Measurements from ENCODE around the gene EXOC3L4.
A peak's percentile ranks its signal among the peaks of the same experiment; 100 is the strongest.

EXOC3L4 gene

DNA sequence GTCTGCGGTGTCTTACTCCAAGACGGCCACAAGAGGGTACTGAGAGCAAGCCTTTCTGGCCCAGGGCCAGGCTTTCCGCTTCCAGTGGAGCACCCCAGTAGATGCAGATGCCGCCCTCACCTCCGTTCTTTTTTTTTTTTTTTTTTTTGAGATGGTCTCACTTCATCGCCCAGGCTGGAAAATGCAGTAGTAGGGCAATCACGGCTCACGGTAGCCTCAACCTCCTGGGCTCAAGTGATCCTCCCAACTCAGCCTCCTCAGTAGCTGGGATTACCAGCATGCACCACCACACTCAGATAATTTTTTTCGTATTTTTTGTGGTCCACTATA is 16.1 kb upstream of the EXOC3L4 start:
- no peak for DNase-seq (ENCODE audit: low read depth)
- TF ChIP-seq, protein P1, sequence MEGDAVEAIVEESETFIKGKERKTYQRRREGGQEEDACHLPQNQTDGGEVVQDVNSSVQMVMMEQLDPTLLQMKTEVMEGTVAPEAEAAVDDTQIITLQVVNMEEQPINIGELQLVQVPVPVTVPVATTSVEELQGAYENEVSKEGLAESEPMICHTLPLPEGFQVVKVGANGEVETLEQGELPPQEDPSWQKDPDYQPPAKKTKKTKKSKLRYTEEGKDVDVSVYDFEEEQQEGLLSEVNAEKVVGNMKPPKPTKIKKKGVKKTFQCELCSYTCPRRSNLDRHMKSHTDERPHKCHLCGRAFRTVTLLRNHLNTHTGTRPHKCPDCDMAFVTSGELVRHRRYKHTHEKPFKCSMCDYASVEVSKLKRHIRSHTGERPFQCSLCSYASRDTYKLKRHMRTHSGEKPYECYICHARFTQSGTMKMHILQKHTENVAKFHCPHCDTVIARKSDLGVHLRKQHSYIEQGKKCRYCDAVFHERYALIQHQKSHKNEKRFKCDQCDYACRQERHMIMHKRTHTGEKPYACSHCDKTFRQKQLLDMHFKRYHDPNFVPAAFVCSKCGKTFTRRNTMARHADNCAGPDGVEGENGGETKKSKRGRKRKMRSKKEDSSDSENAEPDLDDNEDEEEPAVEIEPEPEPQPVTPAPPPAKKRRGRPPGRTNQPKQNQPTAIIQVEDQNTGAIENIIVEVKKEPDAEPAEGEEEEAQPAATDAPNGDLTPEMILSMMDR (conservative IDR thresholded peaks at IDR 0.05; ENCODE audit: low read depth, low read length) = peak; percentile 81
- no peak overlapping the region for H3K4me3 ChIP-seq (ENCODE audit: low read length)

DNA sequence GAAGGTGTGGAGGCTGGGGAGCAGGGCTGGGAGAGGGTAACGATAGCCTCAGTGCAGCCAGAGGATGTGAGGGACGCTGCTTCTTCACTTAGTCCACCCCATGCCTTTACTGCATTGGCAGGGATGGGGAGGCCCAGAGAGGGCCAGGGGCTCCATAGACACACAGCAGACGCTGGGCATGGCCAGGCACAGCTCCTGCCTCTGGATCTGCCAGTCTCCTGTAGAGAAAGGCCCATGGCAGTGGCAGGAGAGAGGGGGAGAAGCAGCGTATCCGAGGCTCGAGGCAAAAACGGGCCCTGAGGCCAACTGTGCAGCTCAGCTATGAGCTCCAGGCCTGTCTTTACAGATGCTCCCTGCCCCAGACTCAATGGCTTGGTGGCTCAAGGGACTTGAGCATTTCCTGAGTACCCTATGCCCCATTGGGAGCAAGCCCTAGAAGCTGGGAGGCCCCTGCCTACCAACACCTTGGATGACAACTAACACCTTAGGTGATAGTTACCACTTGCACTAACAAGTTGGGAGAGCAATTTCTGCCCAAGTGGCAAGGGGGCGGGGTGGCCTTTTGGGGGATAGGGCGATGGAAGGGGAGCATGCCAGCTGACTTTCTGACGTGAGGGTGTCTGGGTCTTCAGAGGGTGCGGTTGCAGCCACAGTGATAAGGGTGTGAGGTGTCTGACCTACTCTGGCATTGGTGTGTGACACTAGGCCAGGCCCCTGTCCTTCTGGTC is 15.5 kb upstream of the EXOC3L4 start:
- TF ChIP-seq, protein P1 (conservative IDR thresholded peaks at IDR 0.05; ENCODE audit: low read depth, low read length) = no peak

DNA sequence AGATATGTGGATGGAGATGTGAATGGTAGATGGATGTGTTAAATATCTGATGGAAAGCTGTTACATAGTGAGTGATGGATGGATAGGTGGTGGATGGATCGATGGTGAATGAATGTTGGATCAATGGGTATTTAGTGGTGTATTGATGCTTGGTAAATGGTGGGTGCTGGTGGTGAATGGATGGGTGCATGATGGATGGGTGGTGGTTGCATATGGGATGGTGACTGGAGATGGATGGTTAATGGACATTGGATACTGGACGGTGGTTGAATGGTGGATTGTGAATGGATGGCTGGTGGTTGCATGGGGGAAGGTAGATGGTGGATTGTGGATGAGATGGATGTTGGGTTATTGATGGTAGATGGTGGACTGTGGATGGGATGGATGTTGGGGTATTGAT is 12.6 kb upstream of the EXOC3L4 start:
- TF ChIP-seq, protein P1 (conservative IDR thresholded peaks at IDR 0.05; ENCODE audit: low read depth, low read length) = no peak
- no peak for DNase-seq (ENCODE audit: low read depth)
- no peak overlapping the region for H3K4me3 ChIP-seq (ENCODE audit: low read length)

More for the DNA sequence above, 15.5 kb upstream of the EXOC3L4 start:
- no peak for DNase-seq (ENCODE audit: low read depth)
- H3K4me3 ChIP-seq (ENCODE audit: low read length) = no peak overlapping the region

DNA sequence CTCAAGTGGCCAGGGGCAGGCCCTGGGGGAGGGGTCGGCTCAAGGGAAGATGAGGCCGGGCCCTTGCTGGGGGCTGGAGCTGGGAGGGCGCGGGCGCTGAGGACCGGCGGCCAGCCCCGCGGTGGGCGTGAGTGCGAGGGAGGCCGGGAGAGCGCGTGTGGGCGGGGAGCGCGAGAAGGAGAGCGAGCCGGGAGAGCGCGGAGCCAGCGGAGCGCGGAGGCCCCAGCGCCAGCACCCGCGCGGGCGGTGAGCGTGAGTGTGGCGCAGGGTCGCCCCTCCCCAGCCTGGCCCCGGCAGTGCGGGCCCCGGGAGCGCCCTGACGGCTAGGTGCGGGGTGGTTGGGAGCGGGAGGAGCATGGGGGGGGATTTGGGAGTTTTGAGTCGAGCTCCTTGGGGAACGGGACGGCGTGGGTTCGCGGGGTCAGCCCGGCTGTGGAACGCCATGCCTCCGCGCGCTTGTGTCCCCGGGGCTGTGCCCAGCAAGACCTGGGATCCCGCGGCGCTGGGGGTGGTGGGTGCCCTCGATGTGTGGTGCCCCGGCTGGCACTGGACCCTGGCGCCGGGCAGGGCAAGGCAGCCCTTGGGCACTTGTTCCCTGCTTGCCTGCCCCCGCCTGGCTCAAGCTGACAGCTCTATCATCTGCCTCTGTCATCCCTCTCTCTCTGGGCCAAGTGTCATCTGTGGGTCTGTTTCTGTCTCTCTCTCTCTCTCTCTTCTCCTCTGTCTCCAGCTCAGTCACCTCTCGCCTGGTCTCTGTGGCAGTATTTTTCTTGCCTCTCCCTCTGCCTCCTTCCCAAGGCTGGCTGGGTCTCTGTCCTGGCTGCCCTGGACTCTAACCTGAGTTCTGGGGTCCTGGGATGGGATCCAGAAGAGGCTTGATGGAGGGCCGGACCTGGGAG is 10.3 kb upstream of the EXOC3L4 start, which contains the start of gene LBHD2:
Gene LBHD2 (plus strand): TSS at position 190 of the 899 bp plus-strand sequence. CDS start 1,803 bp downstream, outside the sequence.
- TF ChIP-seq, protein P1 (conservative IDR thresholded peaks at IDR 0.05; ENCODE audit: low read depth, low read length) = no peak
- DNase-seq (ENCODE audit: low read depth) = no peak
- no peak within 1 kb of the TSS for H3K4me3 ChIP-seq (ENCODE audit: low read length)

DNA sequence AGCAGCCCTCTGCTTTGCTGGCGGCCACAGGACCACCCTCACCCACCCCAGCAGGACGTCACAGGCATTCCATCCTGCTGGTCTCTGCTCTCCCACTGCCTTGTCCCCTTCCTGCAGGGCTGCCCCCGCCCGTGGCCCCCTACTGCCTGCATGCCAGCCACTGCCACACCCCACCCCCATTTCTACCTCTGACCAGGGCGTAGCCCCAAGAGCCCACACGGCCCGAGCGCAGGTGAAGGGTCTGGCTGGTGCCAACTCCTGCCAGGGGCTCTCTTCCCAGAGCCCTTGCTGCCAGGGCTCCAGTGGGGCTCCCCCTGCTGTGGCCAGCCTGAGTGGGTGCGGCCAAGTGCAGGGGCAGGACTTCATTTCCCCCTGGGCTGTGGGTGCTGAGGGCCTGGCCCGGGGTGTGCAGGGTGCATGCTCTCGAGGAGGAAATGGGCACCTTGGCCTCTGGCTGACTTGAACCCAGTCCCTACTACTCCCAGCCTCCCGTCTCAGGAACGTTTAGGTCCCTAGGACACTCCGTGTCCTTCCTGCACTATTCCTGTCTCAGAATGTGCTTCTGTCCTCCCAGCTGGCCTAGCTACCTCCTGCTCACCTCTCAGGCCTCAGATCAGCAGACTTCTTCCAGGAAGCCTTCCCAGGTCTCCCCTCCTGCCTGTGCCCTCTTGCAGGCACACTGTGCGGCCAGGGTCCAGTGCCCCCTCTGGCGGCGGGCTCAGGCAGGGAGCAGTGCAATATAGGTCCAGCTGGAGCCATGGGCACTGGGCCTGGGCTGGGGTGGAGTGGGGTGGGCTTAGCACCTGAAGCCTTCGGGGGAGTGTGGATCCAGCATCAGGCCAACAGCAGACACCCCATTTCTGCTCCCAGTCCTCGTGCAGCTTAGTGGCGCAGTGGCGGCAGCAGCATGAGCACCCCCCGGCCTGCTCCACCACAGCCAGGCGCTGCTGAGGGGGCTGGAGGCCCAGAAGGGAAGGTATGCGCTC is 9.1 kb upstream of the EXOC3L4 start:
- no peak for DNase-seq (ENCODE audit: low read depth)
- TF ChIP-seq, protein P1 (conservative IDR thresholded peaks at IDR 0.05; ENCODE audit: low read depth, low read length) = peak; percentile 42
- H3K4me3 ChIP-seq (ENCODE audit: low read length) = no peak overlapping the region

DNA sequence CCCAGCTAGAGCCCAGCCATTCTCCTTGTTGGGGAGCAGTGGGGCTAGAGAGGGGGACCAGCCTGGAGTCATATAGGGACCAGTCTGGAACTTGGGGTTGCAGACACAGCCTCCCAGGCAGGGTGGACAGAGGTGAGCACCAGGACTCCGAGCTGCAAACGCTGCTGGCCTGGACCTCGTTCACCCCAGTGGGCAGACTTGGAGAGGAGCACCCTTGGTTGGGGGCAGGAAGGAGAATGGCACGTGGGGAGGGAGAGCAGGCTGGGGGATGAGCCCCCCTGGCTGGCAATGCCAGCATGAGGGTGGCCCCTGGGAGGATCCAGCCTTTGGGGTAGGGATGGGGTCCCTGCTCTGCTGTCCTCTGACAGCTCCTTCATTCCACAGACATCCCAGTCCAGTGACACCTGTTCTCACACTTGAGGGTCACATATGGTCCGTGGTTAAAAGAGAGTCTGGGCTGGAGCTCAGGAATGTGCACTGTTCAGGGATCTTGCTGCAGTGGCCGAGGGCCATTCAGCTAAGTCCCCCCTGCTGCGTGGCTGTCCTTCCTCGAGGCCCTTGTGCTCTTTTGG is 7.7 kb upstream of the EXOC3L4 start:
- TF ChIP-seq, protein P1 (conservative IDR thresholded peaks at IDR 0.05; ENCODE audit: low read depth, low read length) = no peak
- H3K4me3 ChIP-seq (ENCODE audit: low read length) = no peak overlapping the region
- no peak for DNase-seq (ENCODE audit: low read depth)
